GM19395 (cell line): Measurements from ENCODE around the gene DMGDH.
"Not testable (repeated sequence)": the region's sequence is repeated elsewhere in the genome, so short reads cannot be mapped to it uniquely, and the experiment has no call there.

ENCODE experiments used
- ATAC-seq: cut with Tn5 transposase; IDR thresholded peaks from one replicate; pipeline ENCODE4 v1.9.1; 2021; ENCODE audit warnings: mild to moderate bottlenecking, moderate library complexity; ENCODE audit not compliant: unreplicated experiment

The DMGDH gene

DNA sequence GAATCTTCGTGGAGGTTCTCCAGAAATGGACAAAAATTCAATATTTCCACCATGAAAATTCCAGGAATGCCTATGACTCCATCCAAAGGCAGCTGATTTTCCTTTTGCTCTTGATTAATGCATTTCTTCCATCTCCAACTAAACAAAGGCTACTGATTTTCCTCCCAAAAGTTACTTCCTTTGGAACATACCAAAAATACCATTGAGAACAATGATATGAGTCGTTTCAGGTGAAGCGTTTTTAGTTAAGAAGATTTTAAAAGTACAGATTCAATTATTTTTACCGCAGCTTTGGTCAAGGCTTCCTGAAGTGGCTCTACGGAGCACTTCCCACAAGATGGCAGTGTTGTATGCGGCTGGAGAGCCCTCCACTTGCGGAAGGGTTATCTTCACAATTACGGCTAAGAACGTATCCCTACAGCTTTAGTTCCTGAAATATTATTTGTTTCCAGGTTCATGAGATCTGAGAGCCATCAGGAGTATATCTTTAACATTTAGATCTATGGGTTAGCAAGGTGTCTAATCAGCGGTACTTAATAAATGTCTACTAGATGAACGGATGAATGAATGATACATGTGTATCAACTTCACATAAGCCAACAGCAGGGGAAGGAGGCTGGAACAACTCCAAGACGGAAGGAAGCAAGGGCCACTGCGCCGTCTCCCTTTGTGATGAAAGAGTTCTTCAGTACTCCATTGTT lies 48.5 kb downstream of the DMGDH start:
- no peak for ATAC-seq

DNA sequence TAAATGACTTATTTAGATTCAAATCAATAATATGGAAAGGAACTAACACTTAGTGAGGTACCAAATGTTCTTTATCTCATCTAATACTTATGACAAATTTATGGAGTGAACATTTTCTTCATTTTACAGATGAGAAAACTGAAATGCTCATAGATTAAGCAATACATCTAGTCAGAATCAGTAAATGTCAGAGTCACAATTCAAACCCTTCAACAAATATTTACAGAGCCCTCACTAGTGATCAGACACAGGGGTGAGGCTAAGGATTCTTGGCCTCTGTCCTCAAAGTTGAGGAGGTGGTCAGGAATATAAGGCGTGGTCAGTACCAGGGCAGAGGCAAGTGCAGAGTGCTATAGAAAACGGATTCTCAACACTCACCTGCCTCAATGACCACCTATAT lies 54.8 kb downstream of the DMGDH start:
- no peak for ATAC-seq

GRCh38 chr5:79011869-79012268 lies 57.6 kb downstream of the DMGDH start:
- ATAC-seq = no peak

DNA sequence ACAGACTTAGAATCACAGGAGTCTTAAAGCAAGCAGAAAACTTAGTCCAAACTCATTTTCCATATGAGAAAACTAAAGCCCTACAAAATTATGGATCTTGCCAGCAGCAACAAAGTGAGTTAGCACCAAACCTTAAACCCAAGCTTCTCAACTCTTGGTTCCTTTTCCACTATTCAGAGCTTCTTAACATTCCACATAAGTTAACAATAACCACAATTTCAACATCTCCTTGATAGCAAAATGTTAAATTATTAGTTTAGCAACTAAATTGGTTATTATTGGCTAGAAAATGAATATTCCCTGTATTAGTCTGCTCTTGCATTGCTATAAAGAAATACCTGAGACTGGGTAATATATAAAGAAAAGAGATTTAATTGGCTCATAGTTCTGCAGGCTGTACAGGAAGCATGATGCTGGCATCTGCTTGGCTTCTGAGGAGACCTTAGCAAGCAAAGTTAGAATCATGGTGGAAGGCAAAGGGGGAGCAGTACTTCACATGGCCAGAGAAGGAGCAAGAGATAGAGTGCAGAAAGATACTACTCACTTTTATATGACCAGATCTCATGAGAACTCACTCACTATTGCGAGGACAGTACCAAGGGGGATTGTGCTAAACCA lies 58.1 kb downstream of the DMGDH start:
- no peak for ATAC-seq

GRCh38 chr5:79008362-79008761 lies 61.1 kb downstream of the DMGDH start:
- no peak for ATAC-seq

- no peak for ATAC-seq
These were observed 61.6 kb downstream of the DMGDH start for GRCh38 chr5:79007872-79008271.

- ATAC-seq = no peak
These were observed 63.4 kb downstream of the DMGDH start for GRCh38 chr5:79005936-79006631.

GRCh38 chr5:79005151-79005550 lies 64.3 kb downstream of the DMGDH start:
- ATAC-seq = no peak

DNA sequence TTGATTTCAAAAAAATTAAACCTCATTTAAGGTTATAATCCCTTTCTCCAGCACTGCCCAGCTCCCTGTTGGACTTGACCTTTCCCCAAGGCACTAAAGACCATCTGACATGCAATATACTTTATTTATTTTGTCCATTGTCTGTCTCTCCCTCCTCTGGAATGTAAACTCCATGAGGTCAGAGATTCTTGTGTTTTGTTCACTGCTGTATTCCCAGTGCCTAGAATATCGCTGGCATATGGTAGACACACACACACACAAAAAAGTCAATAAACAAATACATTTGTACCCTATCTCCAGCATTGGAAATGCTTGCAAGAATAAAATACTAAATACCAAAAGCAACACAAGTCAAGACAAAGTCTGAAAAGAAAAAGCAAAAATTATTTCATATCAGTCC lies 67.1 kb downstream of the DMGDH start:
- no peak for ATAC-seq

GRCh38 chr5:79001471-79001870 lies 68.0 kb downstream of the DMGDH start:
- no peak for ATAC-seq

DNA sequence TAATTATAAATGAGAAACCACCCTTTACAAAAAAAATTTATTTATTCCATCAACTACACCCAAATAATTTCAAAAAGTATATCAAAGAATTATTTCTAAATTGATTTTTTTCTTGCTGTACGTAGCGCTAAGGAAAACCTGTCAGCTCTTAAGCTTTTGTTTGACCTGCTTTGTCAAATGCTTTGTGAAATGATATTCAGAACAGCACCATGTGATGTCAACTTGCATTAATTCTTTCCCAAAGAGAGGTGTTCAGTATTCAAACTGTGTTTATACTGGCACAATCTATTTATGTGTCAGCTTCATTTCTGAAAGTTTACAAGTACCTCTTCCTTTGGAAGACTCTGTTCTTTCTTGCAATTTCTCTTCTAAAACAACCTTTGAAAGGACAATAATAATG lies 72.4 kb downstream of the DMGDH start:
- ATAC-seq = no peak

DNA sequence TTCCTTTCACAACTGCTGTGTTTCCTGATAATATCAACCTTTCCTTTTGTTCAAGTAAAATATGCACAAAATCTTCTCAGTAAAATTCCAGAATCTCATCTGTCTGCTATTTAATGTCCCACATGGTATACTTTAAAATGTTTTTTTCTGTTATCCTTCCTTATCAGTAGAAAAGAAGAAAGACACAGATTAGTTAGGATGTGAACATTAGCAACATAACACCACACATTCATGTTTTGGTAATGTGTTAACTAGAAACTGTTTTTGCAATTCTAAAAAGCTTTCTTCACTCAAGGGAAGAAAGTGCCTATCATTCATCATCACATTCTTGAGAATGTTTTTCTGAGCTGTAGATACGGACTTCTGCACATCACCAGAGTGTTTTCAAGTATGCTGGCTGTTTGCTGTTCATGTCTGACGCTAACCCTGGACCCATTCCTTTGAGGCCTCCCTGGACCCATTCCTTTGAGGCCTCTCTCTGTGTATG lies 73.9 kb downstream of the DMGDH start:
- ATAC-seq = no peak

- ATAC-seq = no peak
These were observed 76.3 kb downstream of the DMGDH start for GRCh38 chr5:78993165-78993564.

GRCh38 chr5:78992146-78992545 lies 77.3 kb downstream of the DMGDH start:
- ATAC-seq = no peak

GRCh38 chr5:78989080-78989479 lies 80.4 kb downstream of the DMGDH start:
- no peak for ATAC-seq

DNA sequence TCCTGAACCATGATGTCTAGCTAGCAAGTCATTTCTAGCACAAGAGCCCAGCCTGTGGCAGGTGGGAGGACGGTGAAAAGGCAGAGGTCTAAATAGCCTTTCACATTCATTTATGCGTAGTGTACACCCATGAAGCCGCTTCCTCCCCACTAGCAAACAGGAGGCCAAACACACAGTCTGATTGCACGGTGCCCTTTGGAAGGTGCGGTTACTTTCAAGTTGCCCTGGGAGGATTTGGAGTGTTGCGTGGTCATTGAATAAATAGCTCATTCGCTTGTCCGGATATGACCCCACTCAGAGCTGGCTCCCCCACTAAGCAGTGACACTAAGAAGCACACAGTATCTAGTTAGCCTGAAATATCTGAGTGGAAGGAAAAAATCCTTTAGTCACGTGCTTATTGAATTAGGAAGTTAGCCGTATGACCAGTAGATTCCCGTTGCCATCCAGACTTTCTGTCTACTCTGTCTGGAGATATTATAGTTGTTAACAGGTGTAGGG lies 83.7 kb downstream of the DMGDH start:
- ATAC-seq = peak; percentile 62

DNA sequence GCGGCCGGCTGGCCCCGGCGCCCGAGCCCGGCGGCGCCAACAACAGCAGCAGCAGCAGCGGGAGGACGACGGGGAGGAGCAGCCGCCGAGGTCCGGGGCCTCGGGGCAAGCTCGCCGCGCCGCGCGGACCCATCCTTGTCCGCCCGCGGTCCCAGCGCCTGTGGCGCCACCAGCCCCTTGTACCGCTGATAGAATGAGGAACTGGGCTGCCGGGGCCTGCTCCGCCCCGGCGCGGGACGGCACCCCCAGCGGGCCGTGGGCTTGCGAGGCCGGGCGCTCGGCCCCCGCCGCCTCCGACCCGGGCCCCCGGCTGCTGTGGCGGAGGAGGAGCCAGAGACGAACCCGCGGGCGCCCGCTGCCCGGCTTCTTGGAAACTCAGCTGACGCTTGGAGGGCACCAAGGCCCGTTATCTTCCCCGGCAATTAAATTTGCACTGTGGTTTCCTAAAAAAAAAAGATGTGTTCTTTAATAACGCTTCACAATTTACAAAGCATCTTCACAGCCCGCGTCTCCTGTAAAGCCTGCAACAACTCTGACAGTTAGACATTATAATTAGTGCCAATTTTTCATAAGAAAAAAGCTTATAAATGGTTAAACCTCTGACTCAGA lies 84.3 kb downstream of the DMGDH start, which contains the start of gene ARSB:
Gene ARSB (minus strand): TSS at position 195 of the 609 bp plus-strand sequence. CDS start 62 bp downstream, at position 133.
- peak; percentile 48 for ATAC-seq

DNA sequence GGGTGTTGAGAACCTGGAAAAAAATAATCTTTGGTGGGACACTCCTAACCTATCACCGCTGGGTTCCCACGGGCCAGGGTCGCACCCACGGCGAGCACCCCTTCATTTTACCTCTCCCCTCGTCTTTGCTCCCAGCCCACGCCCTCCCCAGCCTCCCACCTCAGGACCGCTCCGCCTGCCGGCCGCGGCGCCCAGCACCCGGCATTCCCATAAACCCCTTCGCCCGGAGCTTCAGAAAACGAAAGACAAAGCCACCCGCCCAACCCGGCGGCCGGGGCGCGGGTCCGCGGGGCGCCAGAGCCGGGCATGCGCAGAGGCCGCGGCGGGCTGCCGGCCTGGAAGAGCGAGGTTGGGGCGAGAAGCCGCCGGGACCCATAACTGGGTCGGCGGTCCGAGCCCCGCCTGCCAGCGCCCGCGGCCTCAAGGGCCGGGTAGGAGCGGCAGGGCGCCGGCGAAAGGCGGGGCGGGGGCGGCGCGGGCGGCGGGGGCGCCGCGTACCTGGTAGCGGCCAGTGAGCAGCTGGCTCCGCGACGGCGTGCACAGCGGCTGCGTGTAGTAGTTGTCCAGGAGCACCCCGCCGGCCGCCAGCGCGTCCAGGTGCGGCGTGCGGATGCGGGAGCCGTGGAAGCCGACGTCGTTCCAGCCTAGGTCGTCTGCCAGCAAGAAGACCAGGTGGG lies 84.9 kb downstream of the DMGDH start:
- ATAC-seq = peak; percentile 57

DNA sequence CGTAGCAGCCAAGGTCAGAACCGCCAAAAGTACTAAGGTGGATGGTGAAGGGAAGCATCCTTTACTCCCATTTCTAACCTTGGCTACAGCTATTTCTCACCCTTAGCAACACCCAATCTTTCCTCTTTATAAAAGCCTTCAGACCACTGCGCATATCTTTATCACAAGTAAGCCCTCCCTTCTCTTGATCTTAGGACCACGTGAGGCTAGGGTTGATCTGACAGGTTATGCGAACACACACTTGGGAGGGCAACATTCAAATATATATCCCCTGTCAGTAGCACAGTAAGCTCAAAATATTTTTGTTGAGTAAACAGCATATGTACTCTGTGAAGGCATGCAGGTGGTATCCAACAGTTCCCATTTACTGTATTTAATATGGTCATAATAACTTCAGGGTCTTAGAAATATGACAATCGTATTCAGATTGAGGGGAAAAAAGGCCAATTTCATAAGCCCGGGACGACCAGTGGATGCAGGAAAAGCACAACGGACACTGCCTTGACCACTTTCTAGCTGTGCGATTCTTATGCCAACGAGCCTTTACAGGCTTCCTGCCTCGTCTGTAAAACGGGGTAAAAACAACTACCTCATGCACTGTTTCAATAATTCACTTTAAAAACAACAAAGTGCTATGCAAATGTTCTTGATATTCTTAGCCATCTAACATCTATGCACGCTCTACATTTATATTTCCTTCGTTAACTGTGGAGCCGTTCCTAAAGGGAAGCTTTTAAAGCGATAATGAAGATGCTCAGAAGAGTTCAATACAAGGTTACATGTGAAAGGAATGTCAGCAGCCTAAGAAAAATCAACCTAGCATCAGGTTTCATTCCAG lies 85.7 kb downstream of the DMGDH start:
- ATAC-seq = no peak

DNA sequence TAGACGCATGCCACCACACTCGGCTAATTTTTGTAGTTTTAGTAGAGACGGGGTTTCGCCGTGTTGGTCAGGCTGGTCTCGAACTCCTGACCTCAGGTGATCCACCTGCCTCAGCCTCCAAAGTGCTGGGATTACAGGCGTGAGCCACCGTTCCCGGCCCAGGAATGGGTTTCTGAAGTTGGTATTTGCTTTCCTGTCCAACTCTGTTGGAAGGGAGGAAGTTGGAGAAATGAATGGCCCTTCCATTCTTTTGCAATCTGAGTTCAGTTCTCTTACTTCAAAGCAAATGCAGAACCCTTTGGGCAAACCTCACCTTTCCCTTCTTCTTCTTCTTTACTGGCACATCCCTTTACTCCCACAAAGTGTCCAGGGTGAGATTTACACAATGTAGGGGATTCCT lies 86.3 kb downstream of the DMGDH start:
- ATAC-seq = not testable (repeated sequence)
